K562 (cell line): ENCODE results near the gene PRKAG1. TPM values are rescaled to one million over a fixed set of nuclear protein-coding genes. Genes with fewer than 3 reads are reported as not detected.

Source experiments
- CHD1 ChIP-seq: fragments of 200-600 bp; sonication (generic); IDR thresholded peaks from one replicate; pipeline ENCODE4 v1.6.1; 2012; ENCODE audit warnings: mild to moderate bottlenecking, moderate library complexity, low read length, inconsistent platforms
- GABPA ChIP-seq: fragments of 200-800 bp; sonication (Bioruptor generic); conservative IDR thresholded peaks from 2 replicates; pipeline ENCODE4 v1.6.1; 2016; ENCODE audit warnings: low read depth, missing genetic modification characterization, missing compliant biosample characterization
- HMG20B ChIP-seq: fragments of 250-450 bp; sonication (Bioruptor Pico); IDR thresholded peaks from 2 replicates; pipeline ENCODE4 v1.5.0; 2021; ENCODE audit warnings: mild to moderate bottlenecking
- POLR2A ChIP-seq: fragments of 450-650 bp; conservative IDR thresholded peaks from 2 replicates; pipeline ENCODE4 v1.6.1; 2016
- TAF9B ChIP-seq: fragments of 450-650 bp; IDR thresholded peaks from 2 replicates; pipeline ENCODE4 v1.6.1; 2018; ENCODE audit warnings: mild to moderate bottlenecking; ENCODE audit not compliant: partially characterized antibody
- THRA ChIP-seq: fragments of 450-650 bp; IDR thresholded peaks from 2 replicates; pipeline ENCODE4 v1.6.1; 2017; ENCODE audit warnings: mild to moderate bottlenecking, moderate library complexity
- ZBTB8A ChIP-seq: fragments of 450-650 bp; IDR thresholded peaks from 2 replicates; pipeline ENCODE4 v1.6.1; 2018; ENCODE audit warnings: mild to moderate bottlenecking, moderate library complexity; ENCODE audit not compliant: partially characterized antibody
- ZNF217 ChIP-seq: sonication (generic); formaldehyde crosslinking; IDR thresholded peaks from 2 replicates; pipeline ENCODE4 v1.8.0; 2022; ENCODE audit warnings: mild to moderate bottlenecking, missing genetic modification reagents
- ZNF41 ChIP-seq: fragments of 250-450 bp; sonication (Bioruptor Pico); conservative IDR thresholded peaks from 2 replicates; pipeline ENCODE4 v1.4.0; 2020; ENCODE audit warnings: mild to moderate bottlenecking
- ZNF584 ChIP-seq: fragments of 200-800 bp; sonication (Bioruptor generic); IDR thresholded peaks from 2 replicates; pipeline ENCODE4 v1.6.1; 2016; ENCODE audit warnings: low read depth, mild to moderate bottlenecking, missing genetic modification characterization, missing compliant biosample characterization
- ZNF586 ChIP-seq: fragments of 450-650 bp; formaldehyde crosslinking; conservative IDR thresholded peaks from 2 replicates; pipeline ENCODE4 v1.4.0; 2020; ENCODE audit warnings: mild to moderate bottlenecking, moderate library complexity
- ZNF780A ChIP-seq: fragments of 250-450 bp; sonication (Bioruptor Pico); IDR thresholded peaks from 2 replicates; pipeline ENCODE4 v1.5.0; 2021; ENCODE audit warnings: mild to moderate bottlenecking
- polyA plus RNA-seq, 8 experiments: library from polyadenylated mRNA; depleted of rRNA in 4 of 8; stranded (reverse) in 5 of 8; unstranded in 3 of 8; fragments of >200 nt; fragmentation: Nextera tagmentation in 2 of 8; fragmentation: Illumina TruSeq in 1 of 8; extraction: Ambion mirVana in 2 of 8; extraction: Trizol in 1 of 8; gene quantifications; 2 replicates each; pipeline versions ENCODE4 v1.2.1 to v1.2.3, GENCODE V29; 2011 to 2014; ENCODE audit warnings: inconsistent platforms in 1 of 8, missing spikeins in 1 of 8
- total RNA-seq, 7 experiments: library from RNA; depleted of rRNA in 6 of 7; stranded (reverse); fragments of >200 nt in 6 of 7; fragmentation: Illumina TruSeq in 2 of 7; extraction: Trizol in 2 of 7; gene quantifications; 2 replicates each; pipeline versions ENCODE4 v1.2.1 to v1.2.3, GENCODE V29; 2011 to 2021; ENCODE audit warnings: low replicate concordance in 1 of 7
- TF ChIP-seq, protein P1 (sequence below): sonication (generic); formaldehyde crosslinking; IDR thresholded peaks from 2 replicates; pipeline ENCODE4 v1.8.1; 2023; ENCODE audit warnings: mild to moderate bottlenecking, missing genetic modification reagents, moderate library complexity
- TF ChIP-seq, protein P2 (sequence below), 2 experiments: IDR thresholded peaks; 2 replicates each; pipeline ENCODE4 v1.6.1; 2011; ENCODE audit warnings: borderline replicate concordance in 1 of 2, control low read depth in 1 of 2, low read depth in 1 of 2, low read length in 1 of 2, mild to moderate bottlenecking in 1 of 2, mixed read lengths in 1 of 2, moderate library complexity in 1 of 2; ENCODE audit not compliant: insufficient read depth in 1 of 2, insufficient read length in 1 of 2, poor library complexity in 1 of 2, severe bottlenecking in 1 of 2; ENCODE audit errors: extremely low read depth in 1 of 2
- TF ChIP-seq, protein P3 (sequence below): fragments of 250-450 bp; sonication (Bioruptor Pico); IDR thresholded peaks from 2 replicates; pipeline ENCODE4 v1.9.0; 2021; ENCODE audit warnings: mild to moderate bottlenecking

The PRKAG1 gene
- total and polyA plus RNA-seq, 9 of the 15 experiments (the other 6 are each of a cell fraction or from before 2014, with no cell fraction given): 51.1 to 126 (median 79.1) TPM

DNA sequence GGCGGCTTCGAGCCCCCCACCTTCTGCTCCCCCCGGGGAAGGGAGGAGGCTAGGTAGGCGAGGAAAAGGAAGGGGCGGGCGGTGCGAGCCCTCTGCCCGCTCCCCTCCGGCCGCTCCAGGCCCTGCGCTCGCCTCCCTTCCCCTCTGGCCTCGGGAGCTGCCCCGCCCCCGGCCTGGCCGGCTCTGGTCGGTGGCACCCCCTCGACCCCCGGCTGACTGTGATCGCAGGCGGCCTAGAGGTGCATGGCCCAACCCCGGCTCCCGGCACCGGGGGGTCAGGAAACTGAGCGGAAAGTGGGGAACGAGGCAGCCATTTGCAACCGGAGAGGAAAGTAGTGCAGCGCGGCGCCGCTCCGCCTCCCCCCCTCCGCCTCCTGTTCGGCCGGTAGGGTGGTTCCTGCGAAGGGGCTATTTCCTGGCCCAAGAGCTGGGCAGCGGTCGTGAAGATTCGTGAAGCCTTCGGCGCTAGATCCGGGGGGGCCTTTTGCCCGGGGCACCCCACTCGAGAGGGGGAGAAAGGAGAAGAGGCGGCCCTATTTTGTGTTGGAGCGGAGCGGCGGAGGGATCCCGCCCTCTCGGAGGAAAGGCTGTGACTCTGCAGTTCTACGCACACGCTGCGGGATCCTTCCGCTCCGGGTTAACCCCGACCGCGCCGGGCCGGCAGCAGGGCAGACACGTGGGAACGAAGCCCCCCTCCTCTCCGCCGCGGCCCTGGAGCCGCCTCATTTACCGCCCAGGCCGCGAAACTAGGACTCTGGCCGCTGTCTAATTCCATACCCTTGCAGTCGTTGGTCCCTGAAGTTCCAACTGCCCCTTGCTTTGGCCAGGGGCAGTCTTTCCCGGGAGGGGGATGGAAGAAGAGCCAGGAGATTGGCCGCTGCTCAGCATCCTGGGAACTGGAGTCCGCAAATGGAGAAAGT, 41.9 kb upstream of the PRKAG1 start, which contains the start of gene KMT2D (continued):
- TF ChIP-seq, protein P1, sequence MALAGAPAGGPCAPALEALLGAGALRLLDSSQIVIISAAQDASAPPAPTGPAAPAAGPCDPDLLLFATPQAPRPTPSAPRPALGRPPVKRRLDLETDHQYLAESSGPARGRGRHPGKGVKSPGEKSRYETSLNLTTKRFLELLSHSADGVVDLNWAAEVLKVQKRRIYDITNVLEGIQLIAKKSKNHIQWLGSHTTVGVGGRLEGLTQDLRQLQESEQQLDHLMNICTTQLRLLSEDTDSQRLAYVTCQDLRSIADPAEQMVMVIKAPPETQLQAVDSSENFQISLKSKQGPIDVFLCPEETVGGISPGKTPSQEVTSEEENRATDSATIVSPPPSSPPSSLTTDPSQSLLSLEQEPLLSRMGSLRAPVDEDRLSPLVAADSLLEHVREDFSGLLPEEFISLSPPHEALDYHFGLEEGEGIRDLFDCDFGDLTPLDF (CRISPR knock-in tag): peak; percentile 77
- TF ChIP-seq, protein P2, sequence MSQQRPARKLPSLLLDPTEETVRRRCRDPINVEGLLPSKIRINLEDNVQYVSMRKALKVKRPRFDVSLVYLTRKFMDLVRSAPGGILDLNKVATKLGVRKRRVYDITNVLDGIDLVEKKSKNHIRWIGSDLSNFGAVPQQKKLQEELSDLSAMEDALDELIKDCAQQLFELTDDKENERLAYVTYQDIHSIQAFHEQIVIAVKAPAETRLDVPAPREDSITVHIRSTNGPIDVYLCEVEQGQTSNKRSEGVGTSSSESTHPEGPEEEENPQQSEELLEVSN (IDR thresholded peaks at IDR 0.05; ENCODE audit: borderline replicate concordance in 1 of 2, extremely low read depth in 1 of 2, insufficient read depth in 1 of 2, insufficient read length in 1 of 2, low read depth in 1 of 2, low read length in 1 of 2, poor library complexity in 1 of 2, severe bottlenecking in 1 of 2): peak; percentile 73 to 81
- TF ChIP-seq ZNF584 (CRISPR knock-in tag): peak; percentile 82; the same call in 1 of the 2 replicates
- TF ChIP-seq ZNF217 (CRISPR knock-in tag): 0 out of 2 replicates have a peak, but pooled peaks have one; percentile 34
- no peak for TF ChIP-seq ZBTB8A
- no peak; the same call in 1 of the 2 replicates for TF ChIP-seq ZNF41
- peak; percentile 88 for TF ChIP-seq POLR2A
- TF ChIP-seq ZNF586 (CRISPR knock-in tag): no peak
- no peak; the same call in 1 of the 2 replicates for TF ChIP-seq HMG20B
- TF ChIP-seq TAF9B: peak; percentile 98
- peak; percentile 83 for TF ChIP-seq GABPA
- TF ChIP-seq, protein P3, sequence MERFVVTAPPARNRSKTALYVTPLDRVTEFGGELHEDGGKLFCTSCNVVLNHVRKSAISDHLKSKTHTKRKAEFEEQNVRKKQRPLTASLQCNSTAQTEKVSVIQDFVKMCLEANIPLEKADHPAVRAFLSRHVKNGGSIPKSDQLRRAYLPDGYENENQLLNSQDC (CRISPR knock-in tag): peak; percentile 44; the same call in 1 of the 2 replicates
- no peak for TF ChIP-seq CHD1
- TF ChIP-seq ZNF780A (CRISPR knock-in tag): no peak
- no peak for TF ChIP-seq THRA
